Effector memory CD8-positive, alpha-beta T cell (primary cell): ENCODE data around the gene TMEM126A.
"Not testable (repeated sequence)": the region's sequence is repeated elsewhere in the genome, so short reads cannot be mapped to it uniquely, and the experiment has no call there.

ENCODE experiments used
- ATAC-seq: fragments of 150-1000 bp; cut with Tn5 transposase; replicated peaks from 2 replicates; pipeline ENCODE4 v1.10.0; 2021; ENCODE audit warnings: mild to moderate bottlenecking, moderate library complexity
- DNase-seq, 3 experiments: peaks; one replicate each; pipeline ENCODE4 v3.0.0; 2021
- H3K27ac Mint-ChIP-seq, 2 donors: one replicate each; pipeline ENCODE4 v1.8.0; 2022; ENCODE audit warnings: mild to moderate bottlenecking in 2 of 2, mixed read lengths in 2 of 2, moderate library complexity in 2 of 2
- H3K27me3 Mint-ChIP-seq, 2 donors: one replicate each; pipeline ENCODE4 v1.8.0; 2022; ENCODE audit warnings: mixed read lengths in 2 of 2
- H3K36me3 Mint-ChIP-seq: one replicate; pipeline ENCODE4 v1.8.0; 2022; ENCODE audit warnings: mild to moderate bottlenecking, moderate library complexity, mixed read lengths; ENCODE audit not compliant: insufficient read depth
- H3K4me1 Mint-ChIP-seq, 2 donors: one replicate each; pipeline ENCODE4 v1.8.0; 2022; ENCODE audit warnings: low read depth in 2 of 2, mixed read lengths in 2 of 2
- H3K4me3 Mint-ChIP-seq, 2 donors: one replicate each; pipeline ENCODE4 v1.8.0; 2022; ENCODE audit warnings: mild to moderate bottlenecking in 2 of 2, mixed read lengths in 2 of 2, moderate library complexity in 2 of 2
- H3K9me3 Mint-ChIP-seq, 2 donors: one replicate each; pipeline ENCODE4 v1.8.0; 2022; ENCODE audit warnings: mixed read lengths in 2 of 2

The TMEM126A gene

DNA sequence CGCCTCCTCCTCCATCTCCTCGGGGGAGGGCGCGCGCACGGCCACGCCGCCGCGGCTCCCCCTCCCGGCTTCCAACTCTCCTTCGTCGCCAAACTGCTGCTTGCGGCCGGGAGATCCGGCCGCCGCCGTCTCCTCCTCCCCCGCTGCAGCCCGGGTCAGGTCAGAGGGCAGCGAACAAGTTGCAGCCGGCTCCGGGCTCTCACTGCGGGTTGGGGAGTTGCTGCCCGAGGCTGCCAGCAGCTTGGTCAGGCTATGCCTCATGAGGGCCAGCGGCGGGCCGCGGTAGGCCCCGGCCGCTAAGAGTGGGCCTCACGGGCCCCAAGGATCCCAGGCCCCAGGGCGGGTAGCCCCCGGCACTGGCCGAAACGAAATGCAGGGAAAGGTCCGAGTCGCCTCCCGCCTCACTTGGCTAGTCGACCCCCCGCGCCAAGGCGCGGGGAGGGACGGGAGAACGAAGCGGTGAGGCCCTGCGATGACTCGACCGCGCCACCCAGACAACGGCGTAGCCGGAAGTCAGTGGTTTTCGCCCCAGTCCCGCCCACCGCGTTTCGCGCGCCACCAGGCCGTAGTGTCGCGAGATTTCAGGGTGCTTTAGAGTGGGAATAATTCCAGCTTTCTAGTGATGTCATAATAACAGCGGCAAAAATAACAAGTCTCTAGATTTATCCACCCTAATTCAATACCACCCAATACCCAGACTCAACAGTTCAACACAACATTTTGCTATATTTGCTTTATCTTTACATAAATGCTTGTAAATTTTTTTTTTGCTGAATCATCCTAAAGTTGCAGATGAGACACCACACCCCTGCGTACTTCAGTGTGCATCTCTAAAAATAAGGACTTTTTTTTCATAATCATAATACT is 17.1 kb downstream of the TMEM126A start, which contains the start of gene CREBZF:
Gene CREBZF, minus strand, starts transcription at position 515 of the 867 bp plus-strand sequence. Its CDS starts 254 bp downstream, at position 261.
- no peaks in the 10 kb centered on the region for H3K27me3 Mint-ChIP-seq
- ATAC-seq (peak; percentile 74), DNase-seq (peak; percentile 92 to 94 (median 93))
- peak within 1 kb of the TSS; percentile 96 to 100 for H3K4me3 Mint-ChIP-seq
- H3K9me3 Mint-ChIP-seq, result no peaks in the 10 kb centered on the region
- peaks cover 53% of the 10 kb centered on the region for H3K36me3 Mint-ChIP-seq
- peaks cover 25 to 40% of the 10 kb centered on the region in 2 donors for H3K4me1 Mint-ChIP-seq
- peak within 1 kb of the TSS; percentile 99 to 100 for H3K27ac Mint-ChIP-seq

DNA sequence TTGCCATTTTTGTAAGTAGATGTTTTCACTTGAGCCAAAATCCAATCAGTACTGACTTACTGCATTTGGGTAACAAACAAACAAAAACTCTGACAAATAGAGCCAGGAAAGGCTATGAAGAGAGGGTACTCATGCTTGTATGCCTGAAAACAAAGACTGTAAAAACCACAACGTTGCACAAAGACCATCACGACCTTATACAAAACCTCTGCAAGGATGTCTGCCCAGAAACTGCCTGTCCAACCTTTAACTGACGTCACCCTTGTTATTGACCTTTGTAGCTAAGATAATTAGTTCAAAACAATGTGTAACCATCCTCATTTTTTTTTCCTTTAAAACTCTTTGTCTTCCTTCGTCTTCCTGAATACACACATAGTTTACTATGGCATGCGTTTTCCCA is 18.0 kb downstream of the TMEM126A start:
- Mint-ChIP-seq H3K4me1 (peaks cover 19 to 31% of the 10 kb centered on the region in 2 donors), H3K36me3 (peaks cover 44% of the 10 kb centered on the region), H3K9me3 (no peaks in the 10 kb centered on the region), H3K27ac (peak overlapping the region; percentile 99 to 100), H3K4me3 (peak overlapping the region; percentile 96 to 100), H3K27me3 (no peaks in the 10 kb centered on the region)
- ATAC-seq (no peak), DNase-seq (no peak)

DNA sequence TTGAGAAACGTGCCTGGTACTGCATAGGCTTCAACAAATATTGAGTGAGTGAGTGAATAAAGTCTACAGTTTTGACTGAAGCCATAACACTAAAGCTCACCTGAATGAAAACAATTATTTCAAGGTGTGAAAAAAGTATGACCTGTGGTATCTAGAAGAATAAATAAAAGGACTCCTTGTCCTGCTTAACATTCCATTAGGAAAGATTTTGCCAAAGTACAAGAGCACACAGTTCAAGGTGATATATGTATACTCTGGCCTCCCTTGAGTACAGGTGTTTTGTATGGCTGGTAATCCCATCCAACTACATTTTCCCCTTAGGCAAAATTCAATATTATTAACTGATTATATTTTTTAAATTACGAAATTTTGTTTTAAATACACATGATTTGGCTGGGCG is 18.9 kb downstream of the TMEM126A start:
- no peaks in the 10 kb centered on the region for H3K9me3 Mint-ChIP-seq
- H3K36me3 Mint-ChIP-seq, result peaks cover 36% of the 10 kb centered on the region
- H3K27ac Mint-ChIP-seq, result no peak overlapping the region
- ATAC-seq (no peak), DNase-seq (no peak)
- H3K4me3 Mint-ChIP-seq, result no peak overlapping the region
- no peaks in the 10 kb centered on the region for H3K27me3 Mint-ChIP-seq
- H3K4me1 Mint-ChIP-seq, result peaks cover 13 to 23% of the 10 kb centered on the region in 2 donors

DNA sequence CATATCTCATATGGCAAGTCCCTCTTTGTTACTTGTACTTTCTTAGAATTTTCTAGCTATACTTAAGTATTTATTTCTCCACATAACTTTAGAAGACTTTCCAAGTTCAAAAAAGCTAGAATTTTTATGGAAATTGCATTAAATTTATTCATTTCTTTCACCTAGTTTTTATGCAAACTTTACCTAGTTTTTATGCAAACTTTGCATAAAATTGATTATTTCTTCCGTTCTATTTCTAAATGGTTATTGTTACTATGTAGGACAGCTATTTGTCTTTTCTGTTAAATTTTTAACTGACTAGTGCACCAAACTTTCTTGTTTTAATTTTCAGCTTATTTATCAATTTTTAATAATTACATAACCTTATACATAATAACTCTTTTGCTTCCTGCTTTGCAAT is 20.4 kb downstream of the TMEM126A start:
- Mint-ChIP-seq H3K4me3 (no peak overlapping the region), H3K36me3 (peaks cover 26% of the 10 kb centered on the region), H3K27me3 (peaks cover 0 to 7% of the 10 kb centered on the region in 2 donors), H3K9me3 (no peaks in the 10 kb centered on the region), H3K27ac (no peak overlapping the region), H3K4me1 (peaks cover 8 to 12% of the 10 kb centered on the region in 2 donors)
- DNase-seq (no peak), ATAC-seq (no peak)

DNA sequence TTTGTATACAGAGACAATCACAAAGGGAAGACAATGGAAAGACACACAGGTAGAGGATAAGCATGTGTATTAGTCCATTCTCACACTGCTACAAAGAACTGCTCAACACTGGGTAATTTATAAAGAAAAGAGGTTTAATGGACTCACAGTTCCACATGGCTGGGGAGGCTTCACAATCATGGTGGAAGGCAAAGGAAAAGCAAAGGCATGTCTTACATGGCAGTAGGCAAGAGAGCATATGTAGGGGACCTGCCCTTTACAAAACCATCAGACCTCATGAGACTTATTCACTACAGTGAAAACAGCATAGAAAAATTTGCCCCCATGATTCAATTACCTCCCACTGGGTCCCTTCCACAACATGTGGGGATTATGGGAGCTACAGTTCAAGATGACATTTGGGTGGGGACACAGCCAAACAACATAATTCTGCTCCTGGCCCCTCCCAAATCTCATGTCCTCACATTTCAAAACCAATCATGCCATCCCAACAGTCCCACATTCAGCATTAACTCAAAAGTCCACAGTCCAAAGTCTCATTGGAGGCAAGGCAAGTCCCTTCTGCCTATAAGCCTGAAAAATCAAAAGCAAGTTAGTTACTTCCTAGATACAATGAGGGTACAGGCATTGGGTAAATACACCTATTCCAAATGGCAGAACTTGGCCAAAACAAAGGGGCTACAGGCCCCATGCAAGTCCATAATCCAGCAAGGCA is 23.3 kb downstream of the TMEM126A start:
- H3K4me3 Mint-ChIP-seq, DNase-seq, H3K27me3 Mint-ChIP-seq, H3K9me3 Mint-ChIP-seq, H3K27ac Mint-ChIP-seq, H3K36me3 Mint-ChIP-seq, ATAC-seq, H3K4me1 Mint-ChIP-seq: not testable (repeated sequence)

DNA sequence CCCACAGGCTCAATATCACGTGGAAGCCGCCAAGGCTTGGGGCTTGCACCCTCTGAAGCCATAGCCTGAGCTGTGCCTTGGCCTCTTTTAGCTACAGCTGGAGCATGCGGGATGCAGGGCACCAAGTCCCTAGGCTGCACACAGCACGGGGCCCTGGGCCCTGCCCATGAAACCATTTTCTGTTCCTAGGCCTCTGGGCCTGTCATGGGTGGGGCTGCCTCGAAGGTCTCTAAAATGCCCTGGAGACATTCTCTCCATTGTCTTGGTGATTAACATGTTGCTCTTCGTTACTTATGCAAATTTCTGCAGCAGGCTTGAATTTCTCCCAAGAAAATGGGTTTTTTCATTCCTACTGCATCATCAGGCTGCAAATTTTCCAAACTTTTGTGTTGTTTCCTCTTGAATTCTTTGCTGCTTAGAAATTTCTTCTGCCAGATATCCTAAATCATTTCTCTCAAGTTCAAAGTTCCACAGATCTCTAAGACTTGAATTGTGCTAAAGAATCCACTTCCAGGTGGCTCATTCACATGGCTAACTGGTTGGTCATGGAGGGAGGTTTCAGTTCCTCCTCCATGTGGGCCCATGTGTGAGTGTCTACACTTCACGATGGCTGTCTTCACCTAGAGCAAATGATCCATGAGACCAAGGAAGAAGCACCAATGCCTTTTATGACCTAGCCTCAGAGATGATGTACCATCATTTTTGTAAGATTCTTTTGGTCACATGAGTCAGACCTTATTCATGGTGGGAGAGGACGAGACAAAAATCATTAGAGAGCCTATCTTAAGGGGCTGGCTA is 24.5 kb downstream of the TMEM126A start:
- Mint-ChIP-seq H3K4me1 (no peaks in the 10 kb centered on the region), H3K36me3 (no peaks in the 10 kb centered on the region), H3K4me3 (no peak overlapping the region), H3K27me3 (peaks cover 0 to 7% of the 10 kb centered on the region in 2 donors), H3K9me3 (no peaks in the 10 kb centered on the region), H3K27ac (no peak overlapping the region)
- DNase-seq, result no peak
- no peak for ATAC-seq

DNA sequence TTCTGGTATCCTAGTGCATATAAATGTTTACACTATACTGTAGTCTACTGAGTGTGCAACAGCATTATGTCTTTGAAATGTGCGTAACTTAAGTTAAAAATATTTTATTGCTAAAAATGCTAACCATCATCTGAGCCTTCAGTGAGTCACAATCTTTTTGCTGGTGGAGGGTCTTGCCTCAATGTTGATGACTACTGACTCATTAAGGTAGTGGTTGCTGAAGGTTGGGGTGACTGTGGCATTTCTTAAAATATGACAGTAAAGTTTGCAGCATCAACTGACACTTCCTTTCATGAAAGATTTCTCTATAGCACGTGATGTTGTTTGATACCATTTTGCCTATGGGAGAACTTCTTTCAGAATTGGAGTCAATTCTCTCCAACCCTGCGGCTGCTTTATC is 25.6 kb downstream of the TMEM126A start:
- Mint-ChIP-seq H3K27me3 (peaks cover 0 to 7% of the 10 kb centered on the region in 2 donors), H3K4me1 (no peaks in the 10 kb centered on the region), H3K4me3 (no peak overlapping the region), H3K36me3 (no peaks in the 10 kb centered on the region), H3K27ac (no peak overlapping the region), H3K9me3 (no peaks in the 10 kb centered on the region)
- ATAC-seq (no peak), DNase-seq (no peak)

DNA sequence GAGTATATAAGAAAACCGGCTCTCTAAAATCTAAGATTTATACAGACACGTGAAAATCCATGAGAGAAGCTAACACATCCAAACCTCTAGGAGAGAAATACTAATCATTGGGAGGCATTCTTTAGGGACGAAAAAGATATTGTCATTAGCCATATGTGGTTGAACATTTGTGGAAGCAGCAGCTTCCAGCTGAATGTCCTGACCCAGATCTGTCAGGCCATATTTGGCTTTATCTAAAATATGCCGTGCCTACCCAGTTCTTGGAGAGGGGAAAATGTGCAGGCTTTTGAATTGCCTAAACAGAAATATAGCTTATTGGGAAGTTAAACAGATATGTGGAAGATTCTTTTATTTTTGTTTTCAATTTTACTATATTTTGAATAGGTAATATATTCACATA is 31.8 kb downstream of the TMEM126A start:
- Mint-ChIP-seq H3K27ac (no peak overlapping the region), H3K4me3 (no peak overlapping the region), H3K9me3 (no peaks in the 10 kb centered on the region), H3K27me3 (peaks cover 0 to 5% of the 10 kb centered on the region in 2 donors), H3K4me1 (peaks cover 7 to 20% of the 10 kb centered on the region in 2 donors), H3K36me3 (no peaks in the 10 kb centered on the region)
- no peak for ATAC-seq
- DNase-seq, result no peak

DNA sequence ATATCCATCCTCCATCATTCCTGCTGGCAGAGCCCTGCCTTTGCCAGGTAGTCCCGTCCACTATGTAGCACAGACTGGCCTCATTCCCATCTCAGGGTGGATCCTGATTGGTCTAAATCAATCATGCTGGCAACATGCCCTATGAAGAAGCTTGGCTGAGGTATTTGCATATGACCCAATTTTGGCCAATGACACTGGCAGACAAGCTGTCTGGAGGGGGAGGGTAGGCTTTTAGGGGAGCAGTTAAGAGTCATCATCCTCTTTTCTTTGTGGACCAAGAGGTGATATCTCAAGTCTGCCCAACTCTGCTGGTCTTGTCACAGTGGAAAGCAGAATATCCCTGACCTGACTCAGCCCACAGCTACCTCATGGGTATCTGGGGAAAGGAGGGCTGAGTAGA is 33.1 kb downstream of the TMEM126A start:
- Mint-ChIP-seq H3K4me3 (no peak overlapping the region), H3K4me1 (peaks cover 7 to 20% of the 10 kb centered on the region in 2 donors), H3K27ac (no peak overlapping the region), H3K27me3 (peaks cover 0 to 5% of the 10 kb centered on the region in 2 donors), H3K9me3 (no peaks in the 10 kb centered on the region), H3K36me3 (no peaks in the 10 kb centered on the region)
- ATAC-seq (peak; percentile 72), DNase-seq (no peak)

DNA sequence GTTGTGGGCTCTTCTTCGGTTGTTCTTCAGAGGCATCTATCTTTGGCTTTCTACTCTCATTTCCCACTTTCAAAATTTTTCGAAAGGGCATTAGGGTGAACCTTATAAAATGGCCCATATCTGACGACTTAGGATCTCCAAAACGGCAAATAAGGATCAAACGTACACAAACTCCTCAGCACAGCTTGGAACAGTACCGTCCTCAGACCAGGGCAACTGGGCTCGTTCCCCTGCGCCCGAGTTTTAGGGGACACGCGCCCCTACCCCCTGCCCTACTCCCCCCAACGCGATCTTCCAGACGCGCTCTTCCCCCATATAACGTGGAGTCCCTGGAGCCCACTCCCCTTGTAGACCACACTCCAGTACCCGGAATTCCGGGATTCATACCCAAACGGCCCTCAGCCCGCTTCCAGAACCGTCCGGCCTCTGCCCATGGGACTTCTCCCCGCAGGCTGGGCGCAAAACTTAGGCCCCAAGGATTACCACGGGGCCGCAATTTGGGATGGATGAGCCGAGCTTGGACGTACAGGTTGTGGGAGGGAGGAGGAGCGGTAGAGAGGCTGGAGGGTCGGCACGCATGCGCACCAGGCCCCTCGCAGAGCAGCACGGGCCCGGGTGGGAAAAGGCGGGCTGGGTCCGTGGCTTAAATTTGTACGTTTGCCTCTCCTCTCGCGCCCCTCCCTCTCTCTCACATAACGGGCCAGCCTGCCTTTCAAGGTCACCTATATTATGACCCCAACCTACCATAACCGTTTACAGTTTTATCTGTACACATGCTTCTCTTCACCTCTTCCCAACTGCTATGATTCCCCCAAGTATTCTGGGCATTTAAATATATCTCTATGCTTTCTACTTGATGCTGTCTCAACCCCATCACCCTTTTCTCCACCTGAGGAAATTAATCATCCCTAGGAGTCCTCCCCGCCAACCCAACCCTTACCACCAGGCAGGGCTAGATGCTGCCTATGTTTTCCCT is 34.9 kb downstream of the TMEM126A start:
- H3K4me3 Mint-ChIP-seq, result peak overlapping the region; percentile 80 to 87
- peaks cover 0 to 5% of the 10 kb centered on the region in 2 donors for H3K27me3 Mint-ChIP-seq
- DNase-seq (peak; percentile 36 to 49 (median 45)), ATAC-seq (peak; percentile 79)
- no peaks in the 10 kb centered on the region for H3K9me3 Mint-ChIP-seq
- H3K27ac Mint-ChIP-seq, result peak overlapping the region; percentile 79 to 92
- peaks cover 7 to 20% of the 10 kb centered on the region in 2 donors for H3K4me1 Mint-ChIP-seq
- no peaks in the 10 kb centered on the region for H3K36me3 Mint-ChIP-seq

DNA sequence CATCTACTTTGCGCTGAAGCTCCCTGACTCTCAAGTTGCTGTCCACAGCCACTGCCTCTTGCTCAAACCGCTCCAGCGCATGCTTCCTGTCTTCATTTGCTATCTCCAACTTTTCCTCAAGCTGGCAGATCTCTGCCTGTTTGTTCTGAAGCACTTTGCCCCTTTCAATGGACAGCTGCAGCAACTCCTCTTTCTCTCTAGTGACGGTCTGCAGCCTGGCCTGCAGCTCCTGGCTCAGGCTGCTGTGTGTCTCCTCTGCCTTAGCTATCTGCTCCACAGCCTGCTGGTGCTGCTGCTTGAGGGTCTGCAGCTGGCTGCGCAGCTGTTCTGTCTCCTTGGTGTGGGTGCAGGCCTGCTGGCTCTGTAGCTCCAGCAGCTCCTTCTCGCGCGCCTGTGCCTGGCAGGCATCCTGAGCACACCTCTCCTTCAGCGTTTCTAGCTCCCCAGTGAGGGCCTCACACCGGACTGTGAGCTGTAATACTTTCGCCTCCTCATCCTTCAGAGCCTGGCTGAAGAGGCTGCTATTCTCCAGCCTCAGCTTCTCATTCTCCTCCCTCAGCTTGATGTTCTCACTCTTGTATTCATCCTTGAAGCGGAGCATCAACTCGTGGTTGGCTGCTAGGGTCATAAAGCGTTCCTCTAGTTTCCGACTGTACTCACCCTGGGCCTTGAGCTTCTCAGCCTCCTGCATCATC is 37.5 kb downstream of the TMEM126A start:
- Mint-ChIP-seq H3K9me3 (no peaks in the 10 kb centered on the region), H3K4me3 (no peak overlapping the region), H3K27me3 (peaks cover 0 to 2% of the 10 kb centered on the region in 2 donors), H3K36me3 (no peaks in the 10 kb centered on the region), H3K27ac (peak overlapping the region; percentile 28 to 47), H3K4me1 (peaks cover 7 to 20% of the 10 kb centered on the region in 2 donors)
- no peak for ATAC-seq
- no peak for DNase-seq
